HL-60/S4 treated with phorbol 12-myristate 13-acetate at 8.2 ng/mL for 4 days and 3 days (cell line): Measurements from ENCODE around the gene PKM.

Experiments
- in situ Hi-C: fragments of 300-500 bp; cut with MboI; formaldehyde crosslinking; loops from 2 replicates; pipeline ENCODE4 v1.15.0; 2022; ENCODE audit warnings: low sequenced_read_pairs

Gene PKM

DNA sequence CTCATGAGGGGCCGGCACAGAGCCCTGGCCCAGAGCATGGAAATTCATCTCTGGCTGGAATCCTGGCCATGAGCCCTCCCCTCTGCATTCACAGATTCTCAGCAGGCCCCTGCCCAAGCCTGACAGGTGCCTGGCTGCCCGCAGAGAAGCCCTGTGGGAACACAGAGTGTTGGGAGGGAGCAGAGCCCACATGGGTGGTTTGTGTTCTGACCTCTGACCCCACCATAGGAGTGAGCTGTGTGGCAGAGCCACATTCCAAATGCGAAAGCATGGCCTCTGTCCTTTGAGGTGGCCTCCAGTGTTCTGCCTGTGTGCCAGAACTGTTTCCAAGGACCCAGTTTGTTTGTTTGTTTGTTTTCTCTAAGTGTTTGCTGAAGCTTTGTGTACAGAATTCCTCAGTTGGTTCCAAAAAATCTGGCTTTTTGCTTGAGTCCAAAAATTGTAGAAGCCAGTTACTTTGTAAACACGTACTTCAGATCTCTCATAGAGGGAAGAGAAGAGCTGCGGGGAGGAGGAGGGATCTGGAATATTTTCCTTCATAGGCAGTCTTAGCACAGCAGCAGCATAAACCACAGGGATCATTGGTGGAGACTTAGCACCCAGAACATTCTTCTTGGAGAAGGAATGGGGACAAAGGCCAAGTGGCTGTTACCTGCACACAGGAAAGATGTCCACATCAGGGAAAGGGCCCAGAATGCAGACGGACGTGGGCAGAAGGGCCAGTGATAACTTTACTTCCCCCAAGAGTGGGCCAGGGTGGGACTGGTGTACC lies 69.4 kb downstream of the PKM start:
- in situ Hi-C loops = no loop called here

GRCh38 chr15:72160696-72161245 lies 70.2 kb downstream of the PKM start:
- in situ Hi-C loops = no loop called here

DNA sequence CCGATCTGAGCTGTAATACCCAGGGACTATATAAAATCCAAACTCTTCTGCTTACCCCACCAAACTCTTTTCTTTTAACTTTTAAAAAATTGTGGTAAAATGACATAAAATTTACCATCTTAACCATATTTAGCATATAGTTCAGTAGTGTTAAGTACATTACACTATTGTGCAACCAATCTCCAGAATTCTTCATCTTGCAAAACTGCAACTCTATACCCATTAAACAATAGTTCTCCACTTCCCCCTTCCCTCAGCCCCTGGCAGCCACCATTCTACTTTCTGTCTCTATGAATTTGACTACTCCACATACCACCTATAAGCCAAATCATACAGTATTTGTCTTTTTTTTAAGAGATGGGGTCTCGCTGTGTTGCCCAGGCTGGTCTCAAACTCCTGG lies 74.1 kb downstream of the PKM start:
- in situ Hi-C loops = loop anchor here (10.0 kb wide), 1 partner anchor 412 kb away; no protein-coding TSS in a partner anchor

GRCh38 chr15:72155635-72156616 lies 75.1 kb downstream of the PKM start:
- in situ Hi-C loops = loop anchor here (10.0 kb wide), 1 partner anchor 411 kb away; no protein-coding TSS in a partner anchor

- in situ Hi-C loops = loop anchor here (10.0 kb wide), 1 partner anchor 410 kb away; no protein-coding TSS in a partner anchor
These were observed 75.9 kb downstream of the PKM start for GRCh38 chr15:72155003-72155621.

DNA sequence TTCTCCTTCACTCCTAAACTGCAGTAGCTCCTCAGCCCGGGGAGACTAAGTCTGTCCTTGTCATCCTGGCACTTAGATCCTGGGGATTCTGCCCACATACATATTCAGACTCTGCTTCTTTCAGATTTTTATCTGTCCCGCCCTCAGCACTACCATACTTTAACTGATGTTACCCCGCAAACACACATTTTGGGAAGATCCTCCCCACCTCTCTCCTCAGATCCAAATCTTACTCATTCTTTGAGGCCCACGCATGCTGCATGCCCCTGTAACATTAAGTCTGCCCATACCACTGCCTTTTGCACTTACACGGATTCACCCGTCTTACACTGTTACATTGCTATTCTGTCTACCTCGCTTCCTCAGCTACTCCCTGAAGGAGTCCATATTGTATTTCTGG lies 76.7 kb downstream of the PKM start:
- in situ Hi-C loops = loop anchor here (10.0 kb wide), 1 partner anchor 410 kb away; no protein-coding TSS in a partner anchor

DNA sequence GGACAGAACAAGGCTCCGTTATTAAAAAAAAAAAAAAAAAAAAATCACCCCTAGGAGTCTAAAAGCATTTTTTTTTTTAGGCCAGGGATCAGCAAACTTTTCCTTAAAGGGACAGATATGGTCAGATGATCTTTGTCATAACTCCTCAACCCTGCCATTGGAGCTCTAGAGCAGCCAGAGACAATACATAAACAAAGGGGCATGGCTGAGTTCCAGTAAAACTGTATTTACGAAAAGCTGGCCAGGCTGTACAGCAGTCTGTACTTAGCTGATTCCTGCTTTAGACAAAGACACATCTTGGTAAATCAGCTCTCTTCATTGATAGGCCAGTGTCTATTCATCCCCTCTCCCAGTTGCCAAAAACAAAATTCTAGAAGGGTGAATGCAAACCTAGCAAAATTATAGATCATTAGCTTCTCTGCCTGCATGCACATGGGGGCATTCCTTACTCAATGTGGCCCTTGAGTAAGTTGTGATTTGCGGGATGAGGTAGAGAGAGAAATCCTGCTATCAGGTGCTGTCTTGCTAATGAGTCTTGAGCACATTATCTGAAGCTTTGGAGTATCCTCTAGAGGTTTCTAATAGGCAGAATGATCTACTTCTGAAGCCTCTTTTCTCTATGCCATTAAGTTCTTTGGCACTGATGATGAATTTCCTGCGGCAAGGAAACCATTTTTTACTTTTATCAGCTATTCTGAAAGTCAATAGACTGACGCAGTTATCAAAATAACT lies 77.6 kb downstream of the PKM start:
- in situ Hi-C loops = loop anchor here (10.0 kb wide), 1 partner anchor 409 kb away; no protein-coding TSS in a partner anchor
